NCI-H446 (cell line): Measurements from ENCODE around the gene XIAP.
"Not testable (repeated sequence)": the region's sequence is repeated elsewhere in the genome, so short reads cannot be mapped to it uniquely, and the experiment has no call there.

Experiments
- DNase-seq, 2 experiments: peaks; one replicate each; lab custom pipeline; 2025; lab: John Stamatoyannopoulos, UW

XIAP gene

DNA sequence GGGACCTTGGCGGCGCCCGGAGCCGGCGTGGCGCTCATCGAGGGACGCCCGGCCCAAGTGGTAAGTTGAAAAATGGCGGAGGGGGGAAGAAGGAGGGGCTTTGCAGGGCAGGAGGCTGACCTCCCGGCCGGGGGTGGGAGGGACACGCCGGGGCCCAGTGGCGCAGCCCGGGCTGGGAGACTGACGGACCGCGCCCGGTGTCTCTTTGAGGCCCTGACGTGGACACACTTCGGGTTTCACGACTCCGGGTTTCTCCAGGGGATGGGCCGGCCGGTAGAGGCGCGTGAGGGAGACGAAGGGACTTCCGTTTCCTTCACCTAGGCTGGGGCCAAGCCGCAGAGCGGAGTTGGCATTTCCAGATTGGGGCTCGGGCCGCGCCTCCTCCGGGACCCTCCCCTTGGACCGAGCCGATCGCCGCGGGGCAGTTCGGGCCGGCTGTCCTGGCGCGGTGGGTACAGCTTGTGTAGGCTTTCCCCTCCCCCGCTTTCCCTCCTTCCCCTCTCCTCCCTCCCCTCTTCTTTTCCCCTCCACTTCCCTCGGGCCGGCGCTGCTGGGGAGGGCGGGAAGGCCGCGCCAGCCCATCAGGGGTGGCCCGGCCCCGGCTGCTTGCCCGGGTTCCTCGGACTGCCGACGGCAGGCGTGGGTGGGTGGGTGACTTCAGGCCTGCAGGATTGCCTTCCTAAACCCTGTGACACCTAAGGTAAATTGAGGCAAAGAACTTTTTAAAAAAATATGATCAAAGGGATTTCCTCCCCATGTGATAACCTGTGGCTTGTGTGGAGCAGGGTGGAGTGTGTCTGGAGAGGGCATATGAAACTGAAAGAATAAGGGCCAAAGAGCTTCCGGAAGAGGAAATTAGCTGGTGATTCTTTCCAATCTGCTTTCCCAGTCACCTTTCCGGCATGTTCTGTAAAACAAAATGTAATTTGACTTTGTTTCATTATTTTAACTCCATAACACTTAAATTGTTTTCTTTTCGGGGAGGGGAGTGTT lies at the start of gene XIAP:
Gene XIAP (plus strand): TSS at position 208 of the 993 bp plus-strand sequence. CDS start 25,610 bp downstream, outside the sequence.
- DNase-seq = peak; percentile 70 to 90

DNA sequence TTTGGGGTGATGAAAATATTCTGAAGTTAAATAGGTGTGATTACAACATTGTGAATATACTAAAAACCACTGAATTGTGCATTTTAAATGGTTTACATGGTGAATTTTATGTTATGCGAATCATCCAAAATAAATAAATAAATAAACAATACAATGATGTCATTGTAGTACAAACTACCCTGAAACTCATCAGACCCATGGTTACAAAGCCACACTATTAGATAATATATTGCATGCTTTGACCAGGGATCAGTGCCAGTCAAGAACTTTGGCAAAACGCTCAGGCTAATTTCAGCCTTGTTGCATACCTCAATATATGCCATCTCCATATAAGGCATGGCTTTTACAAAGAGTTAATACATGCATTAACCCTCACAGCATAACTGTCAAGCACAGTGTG lies 45.5 kb upstream of the XIAP start:
- DNase-seq = no peak

DNA sequence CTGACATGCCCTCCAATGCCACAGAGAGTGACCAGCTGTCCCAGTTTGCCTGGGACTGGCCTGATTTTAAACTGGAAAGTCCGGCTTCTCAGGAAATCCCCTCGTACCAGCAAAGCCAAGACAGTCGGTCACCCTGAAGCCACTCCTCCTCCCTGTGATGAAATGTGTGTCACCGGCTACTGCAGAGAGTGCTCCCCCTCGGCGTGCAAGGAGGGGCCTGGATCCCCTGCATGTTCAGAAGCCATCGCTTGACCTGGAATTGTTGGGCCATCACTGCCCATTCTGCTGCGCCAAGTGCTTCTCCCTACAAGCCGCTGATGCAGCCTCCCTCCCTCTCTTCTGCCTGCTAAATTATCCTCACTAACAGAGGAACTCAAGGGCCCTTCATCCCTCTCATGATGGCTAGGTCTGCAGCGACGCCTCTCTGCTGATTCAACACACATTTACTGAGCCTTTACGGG lies 44.9 kb upstream of the XIAP start:
- DNase-seq = not testable (repeated sequence)

DNA sequence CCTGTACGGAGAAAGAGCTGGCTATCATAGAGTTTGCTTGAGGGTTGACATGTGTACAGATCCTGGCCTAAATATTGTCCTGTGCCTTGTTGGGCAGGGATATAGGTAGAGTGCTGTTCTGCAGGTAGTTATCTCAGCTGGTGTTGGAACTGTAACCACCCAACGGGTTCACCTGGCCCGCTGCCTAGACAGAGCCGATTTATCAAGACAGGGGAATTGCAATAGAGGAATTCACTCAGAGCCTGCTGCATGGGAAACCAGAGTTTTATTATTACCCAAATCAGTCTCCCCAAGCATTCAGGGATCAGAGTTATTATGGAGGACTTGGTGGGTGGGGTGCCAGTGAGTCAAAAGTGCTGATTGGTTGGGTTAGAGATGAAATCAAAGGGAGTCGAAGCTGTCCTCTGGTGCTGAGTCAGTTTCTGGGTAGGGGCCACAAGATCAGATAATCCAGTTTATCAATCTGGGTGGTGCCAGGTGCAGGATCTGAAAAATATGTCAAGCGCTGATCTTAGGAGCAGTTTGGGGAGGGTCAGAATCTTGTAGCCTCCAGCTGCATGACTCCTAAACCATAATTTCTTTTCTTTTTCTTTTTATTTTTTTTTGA lies 42.5 kb upstream of the XIAP start:
- no peak for DNase-seq

DNA sequence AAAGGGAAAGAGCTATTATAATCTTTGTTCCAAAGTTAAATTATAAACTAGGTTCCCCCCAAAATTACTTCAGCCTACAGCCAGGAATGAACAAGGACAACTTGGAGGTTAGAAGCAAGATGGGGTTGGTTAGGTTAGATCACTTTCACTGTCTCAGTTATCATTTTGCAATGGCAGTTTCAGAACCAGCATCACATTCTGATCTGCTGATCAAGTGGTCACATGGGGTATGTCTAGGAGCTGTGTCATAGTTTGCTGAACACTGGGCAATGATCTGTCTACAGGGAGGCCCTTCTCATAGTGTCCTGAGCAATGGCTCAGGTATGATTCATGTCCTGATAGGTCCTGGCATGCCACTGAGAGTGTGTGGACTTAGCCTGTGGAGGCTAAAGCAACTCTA lies 41.6 kb upstream of the XIAP start:
- no peak for DNase-seq

DNA sequence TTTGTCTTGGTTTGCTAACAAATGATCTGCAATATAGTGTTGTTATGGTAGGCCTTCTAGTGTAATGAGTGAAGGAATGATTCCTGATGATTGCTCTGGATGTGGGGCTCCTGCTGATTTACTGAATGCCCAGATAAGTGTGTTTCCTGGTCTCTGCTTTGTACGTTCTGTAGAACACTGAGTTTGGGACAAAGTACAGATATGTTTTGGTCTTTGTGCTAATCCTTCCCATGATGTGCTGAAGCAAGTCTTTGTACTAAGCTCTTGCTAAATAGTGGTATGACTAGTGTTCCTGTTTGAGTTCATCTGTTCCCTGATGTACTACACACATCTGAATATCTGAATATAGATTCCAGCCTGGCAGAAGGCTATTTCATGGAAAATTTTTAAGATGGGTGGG lies 36.9 kb upstream of the XIAP start:
- no peak for DNase-seq

DNA sequence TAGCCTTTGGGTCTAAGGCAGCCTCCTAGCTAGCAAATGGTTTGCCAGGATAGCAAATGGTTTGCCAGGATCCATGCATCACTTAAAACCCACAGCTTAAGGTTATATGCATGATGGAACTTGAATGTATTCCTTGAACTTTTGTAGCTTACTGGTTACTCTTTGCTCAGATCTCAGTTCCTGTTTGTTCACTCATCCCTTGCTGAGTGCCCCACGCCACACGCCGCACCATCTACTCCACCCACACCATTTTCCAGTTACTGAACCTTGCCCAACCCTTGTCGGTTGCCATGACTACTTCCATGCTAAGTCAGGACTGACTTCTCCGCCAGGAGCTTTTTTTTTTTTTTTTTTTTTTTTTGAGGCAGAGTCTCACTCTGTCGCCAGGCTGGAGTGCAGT lies 29.5 kb upstream of the XIAP start:
- no peak for DNase-seq

DNA sequence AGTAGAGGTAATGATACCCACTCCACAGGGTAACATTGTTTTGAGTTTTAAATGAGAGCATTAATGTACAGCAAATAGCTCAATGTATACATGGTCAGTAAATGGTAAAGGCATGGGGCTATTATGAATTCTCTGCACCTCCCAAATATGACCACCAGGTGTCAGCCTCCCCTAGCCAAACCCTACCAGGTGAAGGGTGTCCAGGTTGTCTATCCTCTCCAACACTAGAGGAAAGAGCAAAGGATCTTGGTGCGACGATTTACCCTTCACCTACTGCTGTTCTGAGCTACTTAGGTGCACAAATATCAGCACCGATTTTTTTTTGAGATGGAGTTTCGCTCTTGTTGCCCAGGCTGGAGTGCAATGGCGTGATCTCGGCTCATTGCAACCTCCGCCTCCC lies 26.5 kb upstream of the XIAP start:
- peak; percentile 64 to 69 for DNase-seq

DNA sequence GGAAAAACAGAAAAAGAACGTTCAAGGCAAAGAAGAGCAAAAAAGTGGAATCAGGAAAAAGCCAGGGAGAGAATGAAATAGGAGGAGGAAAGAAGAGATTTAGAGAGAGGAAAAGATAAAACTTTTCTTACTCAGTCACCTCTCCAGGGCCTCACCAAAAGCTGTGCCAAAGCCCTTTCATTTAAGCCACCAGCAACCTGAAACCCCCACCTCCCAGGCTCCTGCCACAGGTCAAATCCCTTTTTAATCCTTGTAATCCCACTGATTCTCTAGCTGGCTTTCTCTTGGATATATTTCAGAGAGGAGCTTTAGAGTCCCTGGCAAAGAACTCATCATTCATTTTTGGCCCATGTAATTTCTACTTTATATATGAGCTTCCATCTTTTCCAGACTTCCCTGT lies 25.7 kb upstream of the XIAP start:
- no peak for DNase-seq

DNA sequence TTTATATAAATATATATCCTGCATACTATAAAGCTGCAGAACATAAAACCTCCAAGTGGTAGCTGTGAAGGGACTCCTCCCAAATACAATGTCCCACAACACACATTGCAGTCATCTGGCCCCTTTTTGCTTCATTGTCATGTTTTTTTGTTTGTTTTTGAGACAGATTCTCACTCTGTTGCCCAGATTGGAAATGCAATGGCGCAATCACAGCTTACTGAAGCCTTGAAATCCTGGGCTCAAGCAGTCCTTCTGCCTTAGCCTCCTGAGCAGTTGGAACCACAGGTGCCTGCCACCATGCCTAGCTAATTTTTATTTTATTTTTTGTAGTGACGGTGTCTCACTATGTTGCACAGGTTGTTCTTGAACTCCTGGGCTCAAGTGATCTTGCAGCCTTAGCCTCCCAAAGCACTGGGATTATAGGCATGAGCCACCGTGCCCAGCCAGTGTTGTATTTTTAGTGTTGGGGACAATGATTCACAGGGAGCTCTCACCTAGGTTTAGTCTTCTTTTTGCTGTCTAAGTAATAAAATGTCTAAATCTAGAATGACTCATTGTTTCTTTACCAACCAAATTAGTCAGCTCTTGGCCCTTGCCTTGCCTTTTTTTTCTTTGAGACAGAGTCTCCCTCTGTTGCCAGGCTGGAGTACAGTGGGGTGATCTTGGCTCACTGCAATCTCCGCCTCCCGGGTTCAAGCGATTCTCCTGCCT lies 24.0 kb upstream of the XIAP start:
- no peak for DNase-seq

DNA sequence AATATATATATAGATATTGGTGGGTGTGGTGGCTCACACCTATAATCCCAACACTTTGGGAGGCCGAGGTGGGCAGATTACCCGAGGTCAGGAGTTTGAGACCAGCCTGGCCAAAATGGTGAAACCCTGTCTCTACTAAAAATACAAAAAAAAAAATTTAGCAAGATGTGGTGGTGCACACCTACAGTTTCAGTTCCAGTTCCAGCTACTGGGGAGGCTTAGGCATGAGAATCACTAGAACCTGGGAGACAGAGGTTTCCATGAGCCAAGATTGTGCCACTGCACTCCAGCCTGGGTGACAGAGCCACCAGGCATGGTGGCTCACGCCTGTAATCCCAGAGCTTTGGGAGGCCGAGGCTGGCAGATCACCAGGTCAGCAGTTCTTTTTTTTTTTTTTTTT lies 14.7 kb upstream of the XIAP start:
- not testable (repeated sequence) for DNase-seq

DNA sequence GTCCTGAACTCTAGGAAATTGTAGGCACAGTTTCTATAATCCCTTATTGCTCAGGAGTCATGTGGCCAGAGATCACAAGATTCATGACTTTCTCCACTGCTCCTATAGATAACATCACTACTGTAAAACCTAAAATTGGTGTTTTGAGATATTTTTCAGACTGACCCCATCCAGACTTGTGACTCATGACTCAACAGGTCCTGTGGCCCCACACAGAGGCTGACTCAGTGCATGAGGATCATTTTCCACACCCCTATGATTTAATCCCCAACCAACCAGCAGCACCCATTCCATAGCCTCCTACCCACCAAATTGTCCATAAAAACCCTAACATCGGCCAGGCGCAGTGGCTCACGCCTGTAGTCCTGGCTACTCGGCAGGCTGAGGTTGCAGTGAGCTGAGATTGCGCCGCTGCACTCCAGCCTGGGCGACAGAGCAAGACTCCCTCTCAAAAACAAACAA lies 13.2 kb upstream of the XIAP start:
- no peak for DNase-seq

DNA sequence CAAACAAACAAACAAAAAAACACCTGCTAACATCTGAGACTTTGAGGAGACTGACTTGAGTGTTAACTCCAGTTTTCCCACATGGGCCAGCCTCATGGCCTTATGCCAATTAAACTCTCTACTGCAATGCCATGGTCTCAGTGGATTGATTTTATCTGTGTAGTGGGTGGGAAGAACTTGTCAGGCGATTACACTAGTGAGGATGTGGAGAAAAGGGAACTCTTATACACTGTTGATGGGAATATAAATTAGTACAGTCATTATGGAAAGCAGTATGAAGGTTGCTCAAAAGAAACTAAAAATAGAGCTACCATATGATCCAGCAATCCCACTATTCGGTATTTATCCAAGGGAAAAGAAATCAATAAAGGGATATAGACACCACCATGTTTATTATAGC lies 12.8 kb upstream of the XIAP start:
- DNase-seq = no peak

DNA sequence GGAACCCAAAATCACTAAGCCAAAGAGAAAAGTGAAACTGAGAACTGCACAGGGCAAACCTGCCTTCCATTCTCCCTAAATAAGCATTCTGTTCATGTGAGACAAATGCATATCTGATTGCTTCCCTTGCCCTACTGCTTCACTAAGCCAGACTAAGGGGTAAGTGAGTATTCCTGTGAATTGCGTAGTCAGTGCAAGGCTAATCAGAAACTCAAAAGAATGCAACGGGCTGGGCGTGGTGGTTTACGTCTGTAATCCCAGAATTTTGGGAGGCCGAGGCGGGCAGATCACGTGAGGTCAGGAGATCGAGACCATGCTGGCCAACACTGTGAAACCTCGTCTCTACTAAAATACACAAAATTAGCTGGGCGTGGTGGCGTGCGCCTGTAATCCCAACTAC lies 10.8 kb upstream of the XIAP start:
- DNase-seq = no peak

DNA sequence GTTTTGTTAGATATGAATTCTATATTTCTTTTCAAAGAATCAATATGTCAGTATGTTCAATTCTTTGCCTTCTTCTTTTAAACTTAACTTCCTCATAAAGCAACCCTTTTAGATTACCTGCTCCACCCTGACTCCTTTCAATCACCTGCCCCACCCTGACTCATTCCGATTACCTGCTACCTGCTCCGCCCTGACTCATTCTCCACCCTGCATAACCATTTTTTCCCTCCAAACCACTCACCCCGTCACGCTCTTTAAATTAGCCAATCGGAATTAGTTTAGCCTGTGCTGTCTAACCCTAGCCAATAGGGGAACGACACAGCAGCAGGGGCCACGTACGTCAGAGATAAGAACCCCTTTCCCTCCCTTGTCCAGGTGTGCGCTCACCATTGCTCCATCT lies 9.9 kb upstream of the XIAP start:
- not testable (repeated sequence) for DNase-seq

DNA sequence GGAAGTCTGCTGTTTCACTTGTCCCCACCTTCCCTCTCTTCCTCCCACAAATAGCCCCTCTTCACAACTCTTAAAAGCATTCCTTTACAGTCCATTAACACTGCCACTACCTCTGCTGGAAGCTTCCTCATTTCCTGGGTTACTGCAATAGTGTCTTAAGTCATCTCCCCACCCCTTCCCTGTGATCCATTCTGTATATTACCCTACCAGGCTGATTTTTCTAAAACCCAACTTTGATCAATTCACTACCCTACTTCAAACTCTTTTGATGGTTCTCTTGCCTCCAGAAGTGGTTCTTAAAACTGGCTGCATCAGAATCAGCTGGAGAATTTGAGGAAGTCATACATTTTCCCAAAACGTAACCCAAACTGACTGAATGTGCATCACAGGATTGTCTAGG lies 8.8 kb upstream of the XIAP start:
- no peak for DNase-seq

DNA sequence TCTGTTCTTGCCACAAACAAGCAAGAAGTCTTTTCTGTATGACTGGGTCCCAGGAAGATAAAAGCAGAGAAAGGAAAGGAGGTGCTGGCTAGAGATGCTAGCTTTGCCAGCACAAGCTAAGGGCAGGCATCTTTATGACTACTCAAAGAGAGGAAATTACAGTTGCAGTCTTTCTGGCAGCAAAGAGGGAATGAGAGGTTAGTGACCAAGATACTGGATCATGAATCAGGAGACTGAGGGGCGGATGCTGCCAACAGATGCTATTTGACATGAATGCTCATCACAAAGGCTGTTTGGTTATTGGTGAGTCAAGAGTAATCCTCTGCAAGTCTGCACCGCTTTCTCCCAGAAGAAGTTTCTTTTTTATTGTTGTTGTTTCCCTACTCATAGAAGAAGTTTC lies 5.5 kb upstream of the XIAP start:
- peak in 1 of 2 experiments; percentile 21 for DNase-seq

DNA sequence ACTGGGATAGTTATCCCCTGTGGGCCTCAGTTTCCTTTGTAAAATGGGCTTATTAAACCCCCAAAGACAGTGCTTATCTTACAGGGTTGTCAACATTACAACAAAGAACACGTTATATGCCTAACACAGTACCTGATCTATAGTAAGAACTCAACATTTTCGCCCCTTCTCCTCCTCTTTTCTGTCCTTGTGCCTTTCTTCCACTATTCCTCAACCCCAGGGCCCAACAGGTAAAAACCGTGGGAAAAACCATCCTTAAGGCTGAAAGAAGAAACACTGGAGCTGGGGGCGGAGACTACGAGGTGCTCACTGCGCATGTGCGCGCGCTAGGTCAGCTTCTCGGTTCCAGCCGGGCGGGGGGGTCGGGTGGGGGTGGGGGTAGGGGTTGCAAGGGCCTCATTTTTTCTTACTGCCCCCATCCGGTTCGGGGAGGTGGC lies 426 bp upstream of the XIAP start:
- DNase-seq = peak; percentile 64 to 84

DNA sequence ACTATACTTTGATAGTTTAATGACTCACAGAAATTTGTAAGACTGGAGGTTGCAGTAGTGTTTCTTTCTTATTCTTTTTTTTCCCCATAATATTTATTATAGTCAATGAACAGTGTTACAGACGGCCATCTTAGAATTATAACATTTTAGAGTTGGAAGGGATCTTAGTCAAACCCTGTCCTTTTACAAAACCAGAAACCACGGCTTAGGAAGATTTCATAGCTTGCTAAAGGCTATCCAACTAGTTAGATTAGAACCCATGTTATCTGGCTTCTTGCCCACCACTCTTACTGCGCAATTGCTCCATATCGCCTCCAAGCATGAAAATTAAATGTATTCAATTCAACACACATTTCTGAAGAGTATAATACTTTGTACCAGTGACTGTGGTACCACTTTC lies 1.1 kb downstream of the XIAP start:
- DNase-seq = peak; percentile 7

DNA sequence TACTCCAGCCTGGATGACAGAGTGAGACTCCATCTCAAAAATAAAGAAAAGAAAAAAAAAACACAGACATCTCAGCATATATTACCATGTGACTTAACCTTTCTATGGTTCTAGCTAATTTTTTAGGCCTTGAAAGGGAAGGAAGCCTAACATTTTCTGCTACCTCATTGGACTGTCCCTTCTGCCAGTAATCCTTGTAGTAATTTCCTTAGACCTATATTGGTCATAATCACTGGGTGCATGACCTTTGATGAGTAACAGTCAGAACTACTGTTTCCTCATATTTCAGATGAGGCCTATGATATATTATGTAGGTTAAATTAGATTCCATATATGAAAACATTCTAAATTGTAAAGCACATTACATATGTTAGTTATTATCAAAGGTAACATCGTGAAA lies 9.6 kb downstream of the XIAP start:
- no peak for DNase-seq

DNA sequence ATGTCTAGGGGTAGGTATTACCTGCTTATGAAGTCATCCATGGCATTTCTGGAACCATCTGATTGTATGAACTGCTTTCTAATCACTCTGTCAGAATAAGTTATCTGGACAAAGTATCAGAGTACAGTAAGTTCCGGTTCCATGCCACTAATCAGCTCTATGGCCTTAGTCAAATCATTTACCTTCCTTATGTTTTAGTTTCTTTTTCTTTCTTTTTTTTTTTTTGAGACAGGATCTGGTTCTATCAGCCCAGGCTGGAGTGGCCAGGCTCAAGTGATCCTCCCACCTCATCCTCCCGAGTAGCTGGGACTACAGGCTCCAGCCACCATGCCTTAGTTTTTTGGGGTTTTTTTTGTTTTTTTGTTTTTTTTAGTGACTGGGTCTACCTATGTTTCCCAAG lies 11.5 kb downstream of the XIAP start:
- no peak for DNase-seq

DNA sequence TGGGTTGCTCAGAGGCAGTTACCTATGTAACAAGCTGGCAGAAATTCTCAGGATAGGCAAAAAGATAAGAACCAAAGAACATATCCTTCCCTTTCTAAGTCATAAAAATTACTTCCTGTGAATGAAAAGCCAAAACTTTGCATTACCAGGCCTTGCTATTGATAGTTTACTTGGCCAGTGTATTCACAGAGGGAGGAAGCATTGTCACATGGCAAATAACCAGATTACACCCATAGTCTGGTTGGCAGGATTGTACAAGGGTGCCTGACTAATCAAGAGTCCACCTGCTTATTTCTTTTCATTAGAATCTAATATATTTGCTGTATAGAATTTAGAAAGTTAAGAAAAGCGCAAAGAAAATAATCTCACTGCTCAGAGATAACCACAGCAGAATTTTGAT lies 14.1 kb downstream of the XIAP start:
- DNase-seq = no peak
